Gastroesophageal sphincter (tissue), 3 donors: ENCODE data around the gene PTBP3.

Experiments
- EP300 ChIP-seq: sonication (generic); formaldehyde crosslinking; IDR thresholded peaks from one replicate; pipeline ENCODE4 v1.6.1; 2017; ENCODE audit warnings: antibody characterized with exemption, mild to moderate bottlenecking
- POLR2AphosphoS5 ChIP-seq: sonication (generic); formaldehyde crosslinking; IDR thresholded peaks from one replicate; pipeline ENCODE4 v1.6.1; 2017; ENCODE audit warnings: antibody characterized with exemption
- TF ChIP-seq, protein P1 (sequence below), 4 experiments: fragments of 200-600 bp in 2 of 4; fragments of 450-650 bp in 2 of 4; sonication (generic) in 1 of 4; IDR thresholded peaks; one replicate each; pipeline ENCODE4 v1.5.1; 2017 to 2019; ENCODE audit warnings: antibody characterized with exemption in 4 of 4, mild to moderate bottlenecking in 2 of 4, moderate library complexity in 2 of 4

- TF ChIP-seq, protein P1, sequence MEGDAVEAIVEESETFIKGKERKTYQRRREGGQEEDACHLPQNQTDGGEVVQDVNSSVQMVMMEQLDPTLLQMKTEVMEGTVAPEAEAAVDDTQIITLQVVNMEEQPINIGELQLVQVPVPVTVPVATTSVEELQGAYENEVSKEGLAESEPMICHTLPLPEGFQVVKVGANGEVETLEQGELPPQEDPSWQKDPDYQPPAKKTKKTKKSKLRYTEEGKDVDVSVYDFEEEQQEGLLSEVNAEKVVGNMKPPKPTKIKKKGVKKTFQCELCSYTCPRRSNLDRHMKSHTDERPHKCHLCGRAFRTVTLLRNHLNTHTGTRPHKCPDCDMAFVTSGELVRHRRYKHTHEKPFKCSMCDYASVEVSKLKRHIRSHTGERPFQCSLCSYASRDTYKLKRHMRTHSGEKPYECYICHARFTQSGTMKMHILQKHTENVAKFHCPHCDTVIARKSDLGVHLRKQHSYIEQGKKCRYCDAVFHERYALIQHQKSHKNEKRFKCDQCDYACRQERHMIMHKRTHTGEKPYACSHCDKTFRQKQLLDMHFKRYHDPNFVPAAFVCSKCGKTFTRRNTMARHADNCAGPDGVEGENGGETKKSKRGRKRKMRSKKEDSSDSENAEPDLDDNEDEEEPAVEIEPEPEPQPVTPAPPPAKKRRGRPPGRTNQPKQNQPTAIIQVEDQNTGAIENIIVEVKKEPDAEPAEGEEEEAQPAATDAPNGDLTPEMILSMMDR (IDR thresholded peaks at IDR 0.05): no peak
- TF ChIP-seq EP300: no peak
- TF ChIP-seq POLR2AphosphoS5: no peak
Measured at GRCh38 chr9:112207451-112207850, 126.0 kb downstream of the PTBP3 start.
